ENCODE results near the gene CTNNA3.

The CTNNA3 gene

DNA sequence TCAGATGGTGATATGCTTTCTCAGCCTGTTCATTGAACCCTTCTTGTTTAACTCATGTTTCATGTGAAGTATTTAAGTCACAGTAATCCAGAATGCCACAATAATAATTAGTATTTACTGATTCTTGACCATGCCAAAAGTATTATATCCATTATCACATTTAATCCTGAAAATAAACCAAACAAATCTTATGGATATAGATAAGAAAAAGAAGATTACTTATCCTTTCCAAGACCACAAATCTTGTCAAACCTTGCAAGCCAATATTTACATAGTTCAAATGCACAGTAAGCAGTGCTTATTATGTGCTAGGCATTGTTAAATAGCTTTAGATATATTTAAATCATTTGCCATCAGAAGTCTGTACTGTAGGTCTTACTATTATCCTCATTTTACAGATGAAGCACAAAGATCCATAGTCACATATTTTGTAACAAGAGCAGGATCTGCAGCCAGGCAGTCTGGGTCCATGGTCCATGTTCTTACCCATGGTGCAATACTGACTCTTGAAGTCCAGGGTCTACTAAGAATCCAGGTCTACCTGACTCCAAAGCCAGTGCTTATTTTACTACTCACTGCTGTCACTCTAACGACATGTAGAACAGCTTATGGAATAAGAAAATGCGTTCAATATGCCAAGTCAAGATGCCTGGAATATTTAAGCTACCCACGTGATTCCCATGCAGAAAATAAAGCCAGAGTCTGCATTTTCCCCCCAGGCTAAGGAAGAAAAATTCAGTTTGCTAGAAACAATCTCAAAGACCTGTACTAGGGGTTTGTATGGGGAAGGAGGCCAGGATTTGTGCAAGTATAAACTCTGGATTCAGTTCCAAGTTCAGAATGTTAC, 1755.0 kb downstream of the CTNNA3 start:
- no peak for DNase-seq (ENCODE audit: low read depth in 2 of 2)

GRCh38 chr10:65940105-65940504, 1755.9 kb downstream of the CTNNA3 start:
- DNase-seq (ENCODE audit: low read depth in 2 of 2): no peak

- DNase-seq (ENCODE audit: low read depth in 2 of 2): no peak
Measured at GRCh38 chr10:65931291-65932070, 1764.5 kb downstream of the CTNNA3 start.

DNA sequence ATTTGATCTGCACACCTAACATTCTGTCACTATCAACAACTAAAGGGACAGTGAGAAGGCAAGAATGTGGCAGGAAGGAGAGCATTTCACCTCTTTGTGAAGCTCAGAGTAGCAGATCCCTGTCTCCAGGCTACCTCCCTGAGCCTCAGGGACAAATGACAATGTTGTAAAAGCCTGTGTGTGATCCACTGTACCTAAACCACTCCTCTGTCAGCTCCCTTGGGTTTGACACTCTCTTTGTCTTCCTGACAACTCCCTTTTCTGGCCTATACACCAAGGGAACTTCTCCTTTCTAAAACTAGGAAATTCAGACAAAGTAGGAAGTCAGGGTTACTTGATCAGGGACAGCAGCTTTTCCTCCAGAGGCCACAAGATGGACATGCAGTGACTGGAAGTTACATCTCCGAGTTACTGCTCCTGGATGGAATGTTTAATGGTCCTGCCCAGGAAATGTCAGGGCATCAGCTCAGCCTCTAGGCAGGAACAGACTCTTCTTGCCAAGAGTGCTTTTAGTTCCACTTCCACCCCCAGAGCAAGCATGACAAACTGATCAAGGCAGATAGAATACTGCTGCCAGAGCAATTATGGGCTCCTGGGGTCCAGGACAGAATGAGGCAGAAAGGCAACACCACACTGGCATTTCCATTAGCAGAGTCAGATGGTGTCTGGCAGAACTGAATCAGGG, 1784.7 kb downstream of the CTNNA3 start:
- no peak for DNase-seq (ENCODE audit: low read depth in 2 of 2)

DNA sequence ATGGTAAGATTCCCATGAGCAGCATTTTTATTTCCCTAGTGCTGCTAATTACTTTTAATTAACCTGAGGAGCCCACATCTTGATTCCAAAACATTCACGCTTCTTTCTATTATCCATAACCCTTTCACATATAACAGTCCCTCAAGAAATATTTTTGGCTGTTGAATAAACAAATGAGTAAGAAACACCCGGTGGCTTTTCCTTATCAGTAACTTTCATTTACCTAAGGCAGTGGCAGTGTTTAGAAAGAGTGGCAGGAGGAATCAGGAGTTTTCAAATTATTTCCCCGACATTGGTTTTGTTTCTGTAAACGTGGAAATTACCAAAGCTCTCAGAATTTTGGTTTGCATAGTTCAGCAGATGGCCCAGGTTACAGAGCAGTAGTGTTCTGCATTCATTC, 1785.8 kb downstream of the CTNNA3 start:
- DNase-seq (ENCODE audit: low read depth in 2 of 2): no peak

- DNase-seq (ENCODE audit: low read depth in 2 of 2): no peak
Measured at GRCh38 chr10:65907199-65907712, 1788.7 kb downstream of the CTNNA3 start.

GRCh38 chr10:65903620-65904019, 1792.4 kb downstream of the CTNNA3 start:
- no peak for DNase-seq (ENCODE audit: low read depth in 2 of 2)

DNA sequence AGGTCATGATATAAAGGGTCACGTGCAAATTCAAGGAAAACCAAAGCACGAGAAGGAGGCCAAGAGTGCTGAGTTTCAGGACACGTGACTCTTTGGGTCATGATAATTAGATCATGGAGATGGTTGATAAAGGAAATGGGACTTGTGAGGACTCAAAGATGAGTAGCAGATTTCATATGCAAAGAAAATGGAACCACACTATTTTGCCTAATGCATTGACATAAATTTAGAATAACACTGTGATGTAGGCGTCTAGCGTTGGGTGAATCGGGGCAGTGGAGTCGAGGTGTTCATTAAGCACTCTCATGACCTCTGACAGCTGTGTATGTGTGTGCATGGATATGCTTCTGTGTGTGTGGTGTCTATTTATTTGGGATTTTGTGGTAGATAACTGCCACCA, 1795.7 kb downstream of the CTNNA3 start:
- no peak for DNase-seq (ENCODE audit: low read depth in 2 of 2)

GRCh38 chr10:65898055-65898454, 1797.9 kb downstream of the CTNNA3 start:
- no peak for DNase-seq (ENCODE audit: low read depth in 2 of 2)

DNA sequence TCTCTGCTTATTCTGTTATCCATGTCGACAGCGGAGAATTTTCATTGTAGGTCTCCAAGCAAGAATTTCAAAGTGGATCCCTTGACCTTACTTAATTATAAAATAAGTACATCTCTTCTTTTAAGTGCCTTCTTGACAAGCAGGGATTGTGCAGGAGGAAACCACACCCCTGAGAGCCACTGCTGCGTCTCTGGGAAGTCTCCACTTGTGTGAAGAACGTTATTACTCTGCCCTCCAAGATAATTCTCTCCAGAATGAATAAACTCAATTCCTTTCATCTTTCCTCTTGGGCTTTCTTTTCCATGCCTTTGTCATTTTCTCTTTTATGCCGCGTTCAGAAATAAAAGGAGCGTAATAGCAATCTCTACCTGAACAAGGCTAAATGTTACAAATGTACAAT, 1801.0 kb downstream of the CTNNA3 start:
- no peak for DNase-seq (ENCODE audit: low read depth in 2 of 2)

DNA sequence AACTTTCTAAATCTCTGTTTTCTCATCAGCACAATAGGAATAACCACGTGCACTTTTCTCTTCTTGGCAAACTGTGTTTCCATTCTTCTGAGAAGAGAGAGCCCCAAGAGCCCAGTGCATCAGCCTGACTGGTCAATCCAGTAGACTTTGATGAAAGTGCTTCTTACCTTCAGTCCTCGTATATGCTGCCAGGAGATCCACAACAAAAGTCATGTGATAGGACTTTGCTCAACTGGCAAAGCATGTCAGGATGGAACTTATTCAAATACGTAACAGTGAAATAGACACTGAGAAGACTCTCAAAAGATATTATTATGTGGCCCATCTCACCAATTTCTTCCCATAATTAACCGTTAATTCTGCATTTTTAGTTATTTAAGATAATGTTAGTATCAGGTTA, 1801.6 kb downstream of the CTNNA3 start:
- DNase-seq (ENCODE audit: low read depth in 2 of 2): no peak

DNA sequence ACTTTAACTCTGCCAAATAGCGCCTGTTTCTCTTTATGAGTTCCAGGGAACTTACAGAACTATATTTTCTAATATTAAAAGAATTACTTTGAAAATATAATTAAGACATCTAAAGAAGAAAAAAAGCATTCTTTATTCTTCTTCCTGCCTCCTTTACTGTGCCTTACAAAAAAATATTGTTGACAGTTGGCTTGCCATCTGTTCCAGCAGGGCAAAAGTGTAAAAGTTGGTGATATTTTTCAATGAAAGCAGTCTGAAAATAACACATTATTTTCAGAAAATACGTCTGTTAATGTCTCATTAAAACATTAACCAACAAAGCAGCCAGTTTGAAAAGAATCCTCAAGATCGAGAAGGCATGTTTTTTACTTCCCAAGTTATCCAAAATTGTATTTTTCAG, 1802.3 kb downstream of the CTNNA3 start:
- no peak for DNase-seq (ENCODE audit: low read depth in 2 of 2)

GRCh38 chr10:65892284-65892683, 1803.7 kb downstream of the CTNNA3 start:
- DNase-seq (ENCODE audit: low read depth in 2 of 2): no peak

- DNase-seq (ENCODE audit: low read depth in 2 of 2): no peak
Measured at GRCh38 chr10:65891073-65891981, 1804.7 kb downstream of the CTNNA3 start.

DNA sequence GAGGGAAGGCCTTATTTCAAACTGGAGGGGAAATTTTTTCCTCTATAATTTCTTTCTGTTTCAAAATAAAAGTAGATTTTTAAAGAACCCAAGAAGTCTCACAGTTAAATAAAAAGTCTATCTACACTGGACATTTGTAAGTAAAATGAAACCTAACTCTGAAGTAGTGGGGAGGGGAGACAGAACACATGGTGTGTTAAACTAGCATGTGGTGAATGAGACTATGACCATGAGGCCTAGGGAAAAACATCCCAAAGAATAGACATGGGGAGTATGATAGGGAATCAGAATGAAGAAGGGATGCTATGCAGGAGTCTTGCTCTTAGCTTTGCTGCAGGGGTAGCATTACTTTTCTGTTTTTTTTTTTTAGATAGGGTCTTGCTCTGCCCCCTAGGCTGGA, 1831.5 kb downstream of the CTNNA3 start:
- DNase-seq (ENCODE audit: low read depth in 2 of 2): no peak

GRCh38 chr10:65864036-65864435, 1832.0 kb downstream of the CTNNA3 start:
- DNase-seq (ENCODE audit: low read depth in 2 of 2): no peak

Measured in stimulated activated CD4-positive, alpha-beta T cell treated with anti-CD3 and anti-CD28 coated beads, Interleukin-15, amount 100 ng/mL, for 48 hours (primary cell).